Stimulated activated CD8-positive, alpha-beta memory T cell treated with anti-CD3 and anti-CD28 coated beads, Interleukin-12 subunit alpha, Interleukin-12 subunit beta, amount 100 ng/mL, for 24 hours (primary cell): ENCODE measurements around the gene RANBP10.

Experiments
- DNase-seq: peaks from one replicate; pipeline ENCODE4 v3.0.0-alpha.2; 2020; ENCODE audit errors: extremely low read depth

RANBP10 gene

GRCh38 chr16:67677712-67678111, 128.6 kb downstream of the RANBP10 start:
- DNase-seq = no peak

GRCh38 chr16:67676939-67677338, 129.4 kb downstream of the RANBP10 start:
- no peak for DNase-seq

- DNase-seq = no peak
Observed at GRCh38 chr16:67676516-67676915, 129.8 kb downstream of the RANBP10 start.

GRCh38 chr16:67675999-67676398, 130.4 kb downstream of the RANBP10 start:
- no peak for DNase-seq

GRCh38 chr16:67675579-67675935, 130.8 kb downstream of the RANBP10 start:
- DNase-seq = no peak

- DNase-seq = no peak
Observed at GRCh38 chr16:67674851-67675578, 131.3 kb downstream of the RANBP10 start.

- no peak for DNase-seq
Observed at GRCh38 chr16:67673712-67674580, 132.4 kb downstream of the RANBP10 start.
